Measurements from ENCODE around the gene DEPDC1B.

DNA sequence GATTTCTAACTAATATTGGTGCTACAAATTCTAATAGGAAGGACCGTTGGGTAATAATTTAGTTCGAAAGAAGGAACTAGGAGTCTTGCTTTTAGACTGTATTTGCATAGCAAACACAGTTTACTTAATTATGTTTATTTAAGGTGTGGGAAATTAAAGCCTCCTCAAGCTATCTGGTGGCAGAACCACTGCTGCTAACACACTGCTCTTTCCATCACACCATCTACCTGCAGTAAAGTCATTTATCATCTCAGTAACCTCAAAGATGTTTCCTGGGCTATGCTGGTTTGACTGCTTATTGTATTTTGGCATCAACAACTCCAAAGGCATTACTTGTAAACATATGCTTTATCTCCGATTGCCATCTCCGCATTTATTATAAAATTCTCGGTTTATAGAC lies 114.3 kb downstream of the DEPDC1B start:
- no peak for TF ChIP-seq RCOR1 (IDR thresholded peaks at IDR 0.05; ENCODE audit: insufficient replicate concordance, low read length)
- TF ChIP-seq, protein P1, sequence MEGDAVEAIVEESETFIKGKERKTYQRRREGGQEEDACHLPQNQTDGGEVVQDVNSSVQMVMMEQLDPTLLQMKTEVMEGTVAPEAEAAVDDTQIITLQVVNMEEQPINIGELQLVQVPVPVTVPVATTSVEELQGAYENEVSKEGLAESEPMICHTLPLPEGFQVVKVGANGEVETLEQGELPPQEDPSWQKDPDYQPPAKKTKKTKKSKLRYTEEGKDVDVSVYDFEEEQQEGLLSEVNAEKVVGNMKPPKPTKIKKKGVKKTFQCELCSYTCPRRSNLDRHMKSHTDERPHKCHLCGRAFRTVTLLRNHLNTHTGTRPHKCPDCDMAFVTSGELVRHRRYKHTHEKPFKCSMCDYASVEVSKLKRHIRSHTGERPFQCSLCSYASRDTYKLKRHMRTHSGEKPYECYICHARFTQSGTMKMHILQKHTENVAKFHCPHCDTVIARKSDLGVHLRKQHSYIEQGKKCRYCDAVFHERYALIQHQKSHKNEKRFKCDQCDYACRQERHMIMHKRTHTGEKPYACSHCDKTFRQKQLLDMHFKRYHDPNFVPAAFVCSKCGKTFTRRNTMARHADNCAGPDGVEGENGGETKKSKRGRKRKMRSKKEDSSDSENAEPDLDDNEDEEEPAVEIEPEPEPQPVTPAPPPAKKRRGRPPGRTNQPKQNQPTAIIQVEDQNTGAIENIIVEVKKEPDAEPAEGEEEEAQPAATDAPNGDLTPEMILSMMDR (conservative IDR thresholded peaks at IDR 0.05; ENCODE audit: low read depth, low read length) = no peak

All from IMR-90 (cell line).